Duodenal mucosa (tissue), 2 donors: Measurements from ENCODE around the gene ENPEP.
A peak's percentile ranks its signal among the peaks of the same experiment; 100 is the strongest.

Source experiments
- H3K27ac ChIP-seq: one replicate; pipeline ENCODE4 v1.7.0; 2013; ENCODE audit warnings: low read depth, low read length
- H3K27me3 ChIP-seq, 2 donors: one replicate each; pipeline ENCODE4 v1.7.0; 2013; ENCODE audit warnings: low read length in 2 of 2, control low read depth in 1 of 2; ENCODE audit not compliant: insufficient read depth in 2 of 2, control insufficient read depth in 1 of 2
- H3K36me3 ChIP-seq, 2 donors: one replicate each; pipeline ENCODE4 v1.7.0; 2013; ENCODE audit warnings: low read length in 2 of 2, control low read depth in 1 of 2; ENCODE audit not compliant: insufficient read depth in 2 of 2, control insufficient read depth in 1 of 2
- H3K4me1 ChIP-seq, 2 donors: one replicate each; pipeline ENCODE4 v1.7.0; 2013; ENCODE audit warnings: low read length in 2 of 2, control low read depth in 1 of 2; ENCODE audit not compliant: insufficient read depth in 2 of 2, control insufficient read depth in 1 of 2
- H3K4me3 ChIP-seq, 2 donors: one replicate each; pipeline ENCODE4 v1.7.0; 2013; ENCODE audit warnings: low read length in 2 of 2, low read depth in 1 of 2
- H3K9ac ChIP-seq, 2 donors: one replicate each; pipeline ENCODE4 v1.7.0; 2013; ENCODE audit warnings: low read length in 2 of 2, low read depth in 1 of 2
- H3K9me3 ChIP-seq, 2 donors: one replicate each; pipeline ENCODE4 v1.7.0; 2013; ENCODE audit warnings: low read length in 2 of 2, control low read depth in 1 of 2; ENCODE audit not compliant: control insufficient read depth in 1 of 2

Gene ENPEP

GRCh38 chr4:110515676-110516075, 39.7 kb downstream of the ENPEP start:
- H3K4me3 ChIP-seq = peak overlapping the region; percentile 61 to 83
- peak overlapping the region in 1 of 2 donors; percentile 45 for H3K9ac ChIP-seq

GRCh38 chr4:110516106-110516922, 40.4 kb downstream of the ENPEP start:
- Histone ChIP-seq H3K27ac (no peak overlapping the region), H3K4me3 (peak overlapping the region; percentile 61 to 83), H3K27me3 (no peaks in the 10 kb centered on the region), H3K36me3 (peaks cover 4 to 10% of the 10 kb centered on the region in 2 donors), H3K9me3 (no peaks in the 10 kb centered on the region), H3K9ac (peak overlapping the region; percentile 45 to 68), H3K4me1 (peaks cover 0 to 11% of the 10 kb centered on the region in 2 donors)

More at GRCh38 chr4:110515676-110516075, 39.7 kb downstream of the ENPEP start:
- Histone ChIP-seq H3K27me3 (no peaks in the 10 kb centered on the region), H3K9me3 (no peaks in the 10 kb centered on the region), H3K27ac (no peak overlapping the region), H3K36me3 (peaks cover under 1 to 7% of the 10 kb centered on the region in 2 donors), H3K4me1 (peaks cover 0 to 11% of the 10 kb centered on the region in 2 donors)

- no peak overlapping the region for H3K27ac ChIP-seq
- H3K9me3 ChIP-seq = no peaks in the 10 kb centered on the region
- H3K36me3 ChIP-seq = peaks cover 4 to 14% of the 10 kb centered on the region in 2 donors
- no peak overlapping the region for H3K4me3 ChIP-seq
- H3K9ac ChIP-seq = no peak overlapping the region
- H3K27me3 ChIP-seq = no peaks in the 10 kb centered on the region
- peaks cover 0 to 11% of the 10 kb centered on the region in 2 donors for H3K4me1 ChIP-seq
These were observed 43.0 kb downstream of the ENPEP start for GRCh38 chr4:110518889-110519490.

- no peaks in the 10 kb centered on the region for H3K27me3 ChIP-seq
- no peak overlapping the region for H3K9ac ChIP-seq
- H3K36me3 ChIP-seq = peaks cover 4 to 14% of the 10 kb centered on the region in 2 donors
- H3K4me3 ChIP-seq = no peak overlapping the region
- H3K9me3 ChIP-seq = no peaks in the 10 kb centered on the region
- H3K27ac ChIP-seq = no peak overlapping the region
- H3K4me1 ChIP-seq = peaks cover 0 to 2% of the 10 kb centered on the region in 2 donors
These were observed 44.9 kb downstream of the ENPEP start for GRCh38 chr4:110520886-110521285.

- Histone ChIP-seq H3K36me3 (peaks cover 0 to 18% of the 10 kb centered on the region in 2 donors), H3K9me3 (no peaks in the 10 kb centered on the region), H3K9ac (no peak overlapping the region), H3K27ac (no peak overlapping the region), H3K27me3 (no peaks in the 10 kb centered on the region), H3K4me1 (no peaks in the 10 kb centered on the region), H3K4me3 (no peak overlapping the region)
These were observed 50.6 kb downstream of the ENPEP start for GRCh38 chr4:110526589-110526988.

GRCh38 chr4:110527156-110527555, 51.2 kb downstream of the ENPEP start:
- Histone ChIP-seq H3K9me3 (no peaks in the 10 kb centered on the region), H3K4me1 (no peaks in the 10 kb centered on the region), H3K4me3 (no peak overlapping the region), H3K36me3 (peaks cover 0 to 18% of the 10 kb centered on the region in 2 donors), H3K27me3 (no peaks in the 10 kb centered on the region), H3K9ac (no peak overlapping the region), H3K27ac (no peak overlapping the region)

- Histone ChIP-seq H3K4me1 (no peaks in the 10 kb centered on the region), H3K9ac (no peak overlapping the region), H3K9me3 (peaks cover 0 to 8% of the 10 kb centered on the region in 2 donors), H3K4me3 (peak overlapping the region in 1 of 2 donors; percentile 8), H3K27me3 (no peaks in the 10 kb centered on the region), H3K36me3 (peaks cover 0 to 6% of the 10 kb centered on the region in 2 donors), H3K27ac (no peak overlapping the region)
These were observed 57.1 kb downstream of the ENPEP start for GRCh38 chr4:110532901-110533589.

GRCh38 chr4:110533590-110533910, 57.6 kb downstream of the ENPEP start:
- H3K27ac ChIP-seq = no peak overlapping the region
- peaks cover 0 to 6% of the 10 kb centered on the region in 2 donors for H3K36me3 ChIP-seq
- H3K4me3 ChIP-seq = peak overlapping the region in 1 of 2 donors; percentile 8
- H3K4me1 ChIP-seq = no peaks in the 10 kb centered on the region
- H3K9me3 ChIP-seq = peaks cover 0 to 9% of the 10 kb centered on the region in 2 donors
- no peak overlapping the region for H3K9ac ChIP-seq
- no peaks in the 10 kb centered on the region for H3K27me3 ChIP-seq

GRCh38 chr4:110533940-110534339, 58.0 kb downstream of the ENPEP start:
- Histone ChIP-seq H3K9me3 (peaks cover 0 to 9% of the 10 kb centered on the region in 2 donors), H3K27ac (no peak overlapping the region), H3K27me3 (no peaks in the 10 kb centered on the region), H3K4me3 (peak overlapping the region in 1 of 2 donors; percentile 8), H3K36me3 (peaks cover 0 to 5% of the 10 kb centered on the region in 2 donors), H3K4me1 (no peaks in the 10 kb centered on the region), H3K9ac (no peak overlapping the region)

GRCh38 chr4:110540581-110540980, 64.6 kb downstream of the ENPEP start:
- Histone ChIP-seq H3K27ac (no peak overlapping the region), H3K9ac (no peak overlapping the region), H3K9me3 (peaks cover 0 to 9% of the 10 kb centered on the region in 2 donors), H3K36me3 (peaks cover 0 to 4% of the 10 kb centered on the region in 2 donors), H3K27me3 (no peaks in the 10 kb centered on the region), H3K4me1 (no peaks in the 10 kb centered on the region), H3K4me3 (no peak overlapping the region)
